GM23338 (cell line): ENCODE results near the gene LRRC3. TPM values are rescaled to one million over a fixed set of nuclear protein-coding genes. Genes with fewer than 3 reads are reported as not detected.

Source experiments
- ATAC-seq: fragments of 200-7000 bp; cut with Tn5 transposase; 3 replicates; pipeline ENCODE4 v1.9.1; 2020
- DNase-seq: peaks from one replicate; pipeline ENCODE4 v3.0.0-alpha.2; 2015; ENCODE audit warnings: low spot score
- H2AFZ ChIP-seq: fragments of 200-600 bp; sonication (generic); 2 replicates; pipeline ENCODE4 v1.8.0; 2016; ENCODE audit warnings: antibody characterized with exemption, mild to moderate bottlenecking, moderate library complexity
- H3F3A ChIP-seq: fragments of 200-600 bp; sonication (generic); replicated peaks from 2 replicates; pipeline ENCODE4 v1.8.0; 2017; ENCODE audit warnings: antibody characterized with exemption, mixed run types, low read depth
- H3K27ac ChIP-seq: fragments of 200-600 bp; sonication (generic); 2 replicates; pipeline ENCODE4 v1.6.1; 2016; ENCODE audit warnings: low read depth
- H3K27me3 ChIP-seq: fragments of 200-600 bp; sonication (generic); 2 replicates; pipeline ENCODE4 v1.8.0; 2016; ENCODE audit warnings: mild to moderate bottlenecking, mixed run types, moderate library complexity; ENCODE audit not compliant: insufficient read depth
- H3K36me3 ChIP-seq: fragments of 200-600 bp; sonication (generic); 2 replicates; pipeline ENCODE4 v1.8.0; 2016; ENCODE audit warnings: mild to moderate bottlenecking; ENCODE audit not compliant: insufficient read depth
- H3K4me1 ChIP-seq: fragments of 200-600 bp; sonication (generic); 2 replicates; pipeline ENCODE4 v1.8.0; 2016; ENCODE audit warnings: mild to moderate bottlenecking, moderate library complexity; ENCODE audit not compliant: insufficient read depth
- H3K4me2 ChIP-seq: fragments of 200-600 bp; sonication (generic); 2 replicates; pipeline ENCODE4 v1.7.1; 2017; ENCODE audit warnings: mixed run types
- H3K4me3 ChIP-seq: fragments of 200-600 bp; sonication (generic); 2 replicates; pipeline ENCODE4 v1.6.1; 2016; ENCODE audit warnings: mixed run types
- H3K79me2 ChIP-seq: fragments of 200-600 bp; sonication (generic); replicated peaks from 2 replicates; pipeline ENCODE4 v1.8.0; 2017; ENCODE audit warnings: mild to moderate bottlenecking; ENCODE audit not compliant: insufficient read depth
- H3K9me2 ChIP-seq: fragments of 200-600 bp; sonication (generic); 2 replicates; pipeline ENCODE4 v1.8.0; 2017; ENCODE audit not compliant: insufficient read depth
- H4K20me1 ChIP-seq: fragments of 200-600 bp; sonication (generic); replicated peaks from 2 replicates; pipeline ENCODE4 v1.8.0; 2017; ENCODE audit warnings: mild to moderate bottlenecking; ENCODE audit not compliant: insufficient read depth
- H3K27ac Mint-ChIP-seq: 2 replicates; pipeline ENCODE4 v1.8.0; 2020; ENCODE audit warnings: inconsistent platforms, mild to moderate bottlenecking, moderate library complexity, mixed read lengths
- H3K27me3 Mint-ChIP-seq: 3 replicates; pipeline ENCODE4 v1.8.0; 2022; ENCODE audit warnings: low read depth, mild to moderate bottlenecking, moderate library complexity, mixed read lengths, inconsistent platforms; ENCODE audit not compliant: insufficient read depth, poor library complexity
- H3K36me3 Mint-ChIP-seq: 3 replicates; pipeline ENCODE4 v1.8.0; 2021; ENCODE audit warnings: low read depth, mild to moderate bottlenecking, inconsistent platforms, moderate library complexity, mixed read lengths
- H3K4me1 Mint-ChIP-seq: 3 replicates; pipeline ENCODE4 v1.8.0; 2020; ENCODE audit warnings: mild to moderate bottlenecking, inconsistent platforms, mixed read lengths
- H3K4me3 Mint-ChIP-seq: 3 replicates; pipeline ENCODE4 v1.8.0; 2021; ENCODE audit warnings: moderate library complexity, mild to moderate bottlenecking, inconsistent platforms, mixed read lengths
- H3K9me3 Mint-ChIP-seq: 3 replicates; pipeline ENCODE4 v1.8.0; 2020; ENCODE audit warnings: moderate library complexity, mild to moderate bottlenecking, inconsistent platforms, mixed read lengths
- STAT1 ChIP-seq: IDR thresholded peaks from one replicate; pipeline ENCODE4 v1.6.1; 2016; ENCODE audit warnings: antibody characterized with exemption; ENCODE audit not compliant: unreplicated experiment
- ZNF114 ChIP-seq: fragments of 250-450 bp; sonication (Bioruptor Pico); IDR thresholded peaks from 2 replicates; pipeline ENCODE4 v1.5.0; 2020; ENCODE audit warnings: mild to moderate bottlenecking, moderate library complexity
- ZNF331 ChIP-seq: fragments of 250-450 bp; sonication (Bioruptor Pico); IDR thresholded peaks from 2 replicates; pipeline ENCODE4 v1.5.0; 2020; ENCODE audit warnings: low read depth, mild to moderate bottlenecking, moderate library complexity
- polyA plus RNA-seq: library from polyadenylated mRNA; unstranded; fragments of >200 nt; fragmentation: Nextera tagmentation; extraction: Ambion mirVana; gene quantifications from 2 replicates; pipeline ENCODE4 v1.2.1, GENCODE V29; 2016
- total RNA-seq: library from RNA; depleted of rRNA; stranded (reverse); fragments of >200 nt; shearing (Covaris generic); gene quantifications from 2 replicates; pipeline ENCODE4 v1.2.3, GENCODE V29; 2014
- TF ChIP-seq, protein P1 (sequence below): fragments of 250-450 bp; sonication (Bioruptor Pico); IDR thresholded peaks from 2 replicates; pipeline ENCODE4 v1.5.0; 2020; ENCODE audit warnings: mild to moderate bottlenecking, moderate library complexity
- TF ChIP-seq, protein P2 (sequence below), 2 experiments: fragments of 200-600 bp in 1 of 2; sonication (generic) in 1 of 2; conservative IDR thresholded peaks; 2 replicates each; pipeline versions ENCODE4 v1.5.1 to v1.6.1; 2016 to 2017; ENCODE audit warnings: antibody characterized with exemption in 2 of 2, low read depth in 2 of 2, mild to moderate bottlenecking in 2 of 2, moderate library complexity in 1 of 2

LRRC3 gene
- total and polyA plus RNA-seq, 2 experiments from 2014 or later: 0.95 to 6.8 TPM

DNA sequence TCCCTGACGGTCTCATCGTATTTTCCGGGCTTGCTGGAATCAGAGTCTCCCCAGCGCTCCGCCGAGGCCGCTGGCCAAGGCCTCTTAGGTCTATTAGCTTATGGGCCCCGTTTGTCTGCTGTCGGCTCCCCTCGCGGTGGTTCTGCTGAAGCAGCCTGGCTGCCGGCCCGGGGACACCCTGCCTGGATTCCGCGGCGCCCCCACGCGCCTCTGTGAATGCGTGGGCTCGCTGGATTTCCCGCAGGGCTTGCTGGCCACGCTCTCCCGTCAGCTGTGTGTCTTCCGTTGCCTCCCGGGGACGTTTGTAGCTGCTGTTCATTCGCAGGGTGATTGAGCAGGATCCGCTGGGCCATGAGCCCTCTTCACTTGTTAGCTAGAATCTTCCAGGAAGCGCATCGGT, 8.4 kb downstream of the LRRC3 start (continued):
- TF ChIP-seq STAT1: no peak
- TF ChIP-seq, protein P1, sequence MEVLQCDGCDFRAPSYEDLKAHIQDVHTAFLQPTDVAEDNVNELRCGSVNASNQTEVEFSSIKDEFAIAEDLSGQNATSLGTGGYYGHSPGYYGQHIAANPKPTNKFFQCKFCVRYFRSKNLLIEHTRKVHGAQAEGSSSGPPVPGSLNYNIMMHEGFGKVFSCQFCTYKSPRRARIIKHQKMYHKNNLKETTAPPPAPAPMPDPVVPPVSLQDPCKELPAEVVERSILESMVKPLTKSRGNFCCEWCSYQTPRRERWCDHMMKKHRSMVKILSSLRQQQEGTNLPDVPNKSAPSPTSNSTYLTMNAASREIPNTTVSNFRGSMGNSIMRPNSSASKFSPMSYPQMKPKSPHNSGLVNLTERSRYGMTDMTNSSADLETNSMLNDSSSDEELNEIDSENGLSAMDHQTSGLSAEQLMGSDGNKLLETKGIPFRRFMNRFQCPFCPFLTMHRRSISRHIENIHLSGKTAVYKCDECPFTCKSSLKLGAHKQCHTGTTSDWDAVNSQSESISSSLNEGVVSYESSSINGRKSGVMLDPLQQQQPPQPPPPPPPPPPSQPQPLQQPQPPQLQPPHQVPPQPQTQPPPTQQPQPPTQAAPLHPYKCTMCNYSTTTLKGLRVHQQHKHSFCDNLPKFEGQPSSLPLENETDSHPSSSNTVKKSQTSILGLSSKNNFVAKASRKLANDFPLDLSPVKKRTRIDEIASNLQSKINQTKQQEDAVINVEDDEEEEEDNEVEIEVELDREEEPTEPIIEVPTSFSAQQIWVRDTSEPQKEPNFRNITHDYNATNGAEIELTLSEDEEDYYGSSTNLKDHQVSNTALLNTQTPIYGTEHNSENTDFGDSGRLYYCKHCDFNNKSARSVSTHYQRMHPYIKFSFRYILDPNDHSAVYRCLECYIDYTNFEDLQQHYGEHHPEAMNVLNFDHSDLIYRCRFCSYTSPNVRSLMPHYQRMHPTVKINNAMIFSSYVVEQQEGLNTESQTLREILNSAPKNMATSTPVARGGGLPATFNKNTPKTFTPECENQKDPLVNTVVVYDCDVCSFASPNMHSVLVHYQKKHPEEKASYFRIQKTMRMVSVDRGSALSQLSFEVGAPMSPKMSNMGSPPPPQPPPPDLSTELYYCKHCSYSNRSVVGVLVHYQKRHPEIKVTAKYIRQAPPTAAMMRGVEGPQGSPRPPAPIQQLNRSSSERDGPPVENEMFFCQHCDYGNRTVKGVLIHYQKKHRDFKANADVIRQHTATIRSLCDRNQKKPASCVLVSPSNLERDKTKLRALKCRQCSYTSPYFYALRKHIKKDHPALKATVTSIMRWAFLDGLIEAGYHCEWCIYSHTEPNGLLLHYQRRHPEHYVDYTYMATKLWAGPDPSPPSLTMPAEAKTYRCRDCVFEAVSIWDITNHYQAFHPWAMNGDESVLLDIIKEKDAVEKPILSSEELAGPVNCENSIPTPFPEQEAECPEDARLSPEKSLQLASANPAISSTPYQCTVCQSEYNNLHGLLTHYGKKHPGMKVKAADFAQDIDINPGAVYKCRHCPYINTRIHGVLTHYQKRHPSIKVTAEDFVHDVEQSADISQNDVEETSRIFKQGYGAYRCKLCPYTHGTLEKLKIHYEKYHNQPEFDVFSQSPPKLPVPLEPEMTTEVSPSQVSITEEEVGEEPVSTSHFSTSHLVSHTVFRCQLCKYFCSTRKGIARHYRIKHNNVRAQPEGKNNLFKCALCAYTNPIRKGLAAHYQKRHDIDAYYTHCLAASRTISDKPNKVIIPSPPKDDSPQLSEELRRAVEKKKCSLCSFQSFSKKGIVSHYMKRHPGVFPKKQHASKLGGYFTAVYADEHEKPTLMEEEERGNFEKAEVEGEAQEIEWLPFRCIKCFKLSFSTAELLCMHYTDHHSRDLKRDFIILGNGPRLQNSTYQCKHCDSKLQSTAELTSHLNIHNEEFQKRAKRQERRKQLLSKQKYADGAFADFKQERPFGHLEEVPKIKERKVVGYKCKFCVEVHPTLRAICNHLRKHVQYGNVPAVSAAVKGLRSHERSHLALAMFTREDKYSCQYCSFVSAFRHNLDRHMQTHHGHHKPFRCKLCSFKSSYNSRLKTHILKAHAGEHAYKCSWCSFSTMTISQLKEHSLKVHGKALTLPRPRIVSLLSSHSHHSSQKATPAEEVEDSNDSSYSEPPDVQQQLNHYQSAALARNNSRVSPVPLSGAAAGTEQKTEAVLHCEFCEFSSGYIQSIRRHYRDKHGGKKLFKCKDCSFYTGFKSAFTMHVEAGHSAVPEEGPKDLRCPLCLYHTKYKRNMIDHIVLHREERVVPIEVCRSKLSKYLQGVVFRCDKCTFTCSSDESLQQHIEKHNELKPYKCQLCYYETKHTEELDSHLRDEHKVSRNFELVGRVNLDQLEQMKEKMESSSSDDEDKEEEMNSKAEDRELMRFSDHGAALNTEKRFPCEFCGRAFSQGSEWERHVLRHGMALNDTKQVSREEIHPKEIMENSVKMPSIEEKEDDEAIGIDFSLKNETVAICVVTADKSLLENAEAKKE (CRISPR knock-in tag): no peak

DNA sequence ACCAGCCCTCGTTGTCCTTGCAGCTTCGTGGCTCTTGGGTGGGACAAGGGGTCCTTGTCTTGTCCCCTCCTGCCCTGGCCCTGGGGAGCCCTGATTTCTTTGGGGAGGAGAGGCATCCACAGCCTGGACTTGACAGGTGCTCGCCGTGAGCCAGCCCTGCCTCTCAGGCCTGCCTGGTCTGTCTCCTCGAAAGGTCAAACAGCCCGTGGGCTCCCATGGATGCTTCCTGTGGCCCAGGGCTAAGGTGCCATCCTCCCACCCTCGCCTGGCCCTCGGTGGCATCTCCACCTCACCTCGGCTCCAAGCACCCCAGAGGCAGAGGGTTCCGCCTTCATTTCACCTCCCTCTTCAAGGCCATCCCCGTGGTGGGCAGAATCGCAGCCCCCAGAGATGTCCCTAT, 9.0 kb downstream of the LRRC3 start:
- ATAC-seq (no peak), DNase-seq (no peak)
- Histone ChIP-seq H3K27ac (no peak overlapping the region), H3K36me3 (no peaks in the 10 kb centered on the region), H3K9me2 (no peaks in the 10 kb centered on the region), H3K4me3 (no peak overlapping the region), H3K79me2 (no peaks in the 10 kb centered on the region), H3K27me3 (no peaks in the 10 kb centered on the region), H3K4me1 (no peaks in the 10 kb centered on the region), H4K20me1 (no peaks in the 10 kb centered on the region), H2AFZ (no peak overlapping the region), H3F3A (no peaks in the 10 kb centered on the region), H3K4me2 (no peak overlapping the region)
- Mint-ChIP-seq H3K27ac (no peak overlapping the region), H3K4me1 (peaks cover 7% of the 10 kb centered on the region), H3K4me3 (no peak overlapping the region), H3K9me3 (no peaks in the 10 kb centered on the region; the same call in 2 of the 3 replicates), H3K27me3 (peaks cover 11% of the 10 kb centered on the region), H3K36me3 (no peaks in the 10 kb centered on the region; the same call in 2 of the 3 replicates)
- TF ChIP-seq, protein P2, sequence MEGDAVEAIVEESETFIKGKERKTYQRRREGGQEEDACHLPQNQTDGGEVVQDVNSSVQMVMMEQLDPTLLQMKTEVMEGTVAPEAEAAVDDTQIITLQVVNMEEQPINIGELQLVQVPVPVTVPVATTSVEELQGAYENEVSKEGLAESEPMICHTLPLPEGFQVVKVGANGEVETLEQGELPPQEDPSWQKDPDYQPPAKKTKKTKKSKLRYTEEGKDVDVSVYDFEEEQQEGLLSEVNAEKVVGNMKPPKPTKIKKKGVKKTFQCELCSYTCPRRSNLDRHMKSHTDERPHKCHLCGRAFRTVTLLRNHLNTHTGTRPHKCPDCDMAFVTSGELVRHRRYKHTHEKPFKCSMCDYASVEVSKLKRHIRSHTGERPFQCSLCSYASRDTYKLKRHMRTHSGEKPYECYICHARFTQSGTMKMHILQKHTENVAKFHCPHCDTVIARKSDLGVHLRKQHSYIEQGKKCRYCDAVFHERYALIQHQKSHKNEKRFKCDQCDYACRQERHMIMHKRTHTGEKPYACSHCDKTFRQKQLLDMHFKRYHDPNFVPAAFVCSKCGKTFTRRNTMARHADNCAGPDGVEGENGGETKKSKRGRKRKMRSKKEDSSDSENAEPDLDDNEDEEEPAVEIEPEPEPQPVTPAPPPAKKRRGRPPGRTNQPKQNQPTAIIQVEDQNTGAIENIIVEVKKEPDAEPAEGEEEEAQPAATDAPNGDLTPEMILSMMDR (conservative IDR thresholded peaks at IDR 0.05; ENCODE audit: low read depth in 2 of 2): no peak
- no peak for TF ChIP-seq ZNF114 (CRISPR knock-in tag)
- TF ChIP-seq, protein P1 (CRISPR knock-in tag): no peak
- TF ChIP-seq ZNF331 (CRISPR knock-in tag): no peak
